Measurements from ENCODE around the gene PROM1.

Gene PROM1

GRCh38 chr4:16089156-16089555, 5.3 kb upstream of the PROM1 start:
- CTCF ChIA-PET, result no interaction called here
- Mint-ChIP-seq H3K4me3 (no peak overlapping the region), H3K36me3 (peaks cover 1% of the 10 kb centered on the region), H3K27ac (no peak overlapping the region), H3K4me1 (no peaks in the 10 kb centered on the region), H3K27me3 (peaks cover 55% of the 10 kb centered on the region), H3K9me3 (peaks cover 1% of the 10 kb centered on the region)
- no peak for DNase-seq

GRCh38 chr4:16088601-16089000, 4.8 kb upstream of the PROM1 start:
- Mint-ChIP-seq H3K9me3 (peaks cover 1% of the 10 kb centered on the region), H3K4me3 (no peak overlapping the region), H3K27me3 (peaks cover 56% of the 10 kb centered on the region), H3K27ac (no peak overlapping the region), H3K36me3 (peaks cover 1% of the 10 kb centered on the region), H3K4me1 (peaks cover 3% of the 10 kb centered on the region)
- DNase-seq, result no peak
- CTCF ChIA-PET, result no interaction called here

- peaks cover 71% of the 10 kb centered on the region for H3K27me3 Mint-ChIP-seq
- CTCF ChIA-PET, result no interaction called here
- H3K9me3 Mint-ChIP-seq, result peaks cover 1% of the 10 kb centered on the region
These were observed 2.0 kb upstream of the PROM1 start for GRCh38 chr4:16085822-16086221.

GRCh38 chr4:16082426-16083240, 1.2 kb downstream of the PROM1 start:
- CTCF ChIA-PET, result no interaction called here
- Mint-ChIP-seq H3K27ac (no peak overlapping the region), H3K36me3 (peaks cover 1% of the 10 kb centered on the region)

More at GRCh38 chr4:16085822-16086221, 2.0 kb upstream of the PROM1 start:
- Mint-ChIP-seq H3K36me3 (peaks cover 1% of the 10 kb centered on the region), H3K4me1 (peaks cover 15% of the 10 kb centered on the region), H3K4me3 (no peak overlapping the region), H3K27ac (no peak overlapping the region)
- no peak for DNase-seq

GRCh38 chr4:16082041-16082425, 1.8 kb downstream of the PROM1 start:
- H3K36me3 Mint-ChIP-seq, result peaks cover 1% of the 10 kb centered on the region
- H3K4me1 Mint-ChIP-seq, result peaks cover 15% of the 10 kb centered on the region
- peaks cover 1% of the 10 kb centered on the region for H3K9me3 Mint-ChIP-seq
- no peak overlapping the region for H3K27ac Mint-ChIP-seq
- peak overlapping the region; percentile 25 for H3K4me3 Mint-ChIP-seq
- DNase-seq, result no peak
- CTCF ChIA-PET, result no interaction called here
- peaks cover 87% of the 10 kb centered on the region for H3K27me3 Mint-ChIP-seq

More at GRCh38 chr4:16082426-16083240, 1.2 kb downstream of the PROM1 start:
- Mint-ChIP-seq H3K9me3 (peaks cover 1% of the 10 kb centered on the region), H3K4me3 (peak overlapping the region; percentile 28), H3K27me3 (peaks cover 83% of the 10 kb centered on the region), H3K4me1 (peaks cover 15% of the 10 kb centered on the region)
- peak; percentile 25 for DNase-seq

- peaks cover 14% of the 10 kb centered on the region for H3K4me1 Mint-ChIP-seq
- H3K36me3 Mint-ChIP-seq, result no peaks in the 10 kb centered on the region
- DNase-seq, result no peak
- H3K27me3 Mint-ChIP-seq, result peaks cover 65% of the 10 kb centered on the region
- H3K27ac Mint-ChIP-seq, result no peak overlapping the region
- no peak overlapping the region for H3K4me3 Mint-ChIP-seq
- no peaks in the 10 kb centered on the region for H3K9me3 Mint-ChIP-seq
- CTCF ChIA-PET, result no interaction called here
These were observed 4.8 kb downstream of the PROM1 start for GRCh38 chr4:16079046-16079445.

- CTCF ChIA-PET, result no interaction called here
- Mint-ChIP-seq H3K9me3 (no peaks in the 10 kb centered on the region), H3K27ac (no peak overlapping the region)
These were observed 5.5 kb downstream of the PROM1 start for GRCh38 chr4:16078195-16078760.

GRCh38 chr4:16077786-16078185, 6.0 kb downstream of the PROM1 start:
- peaks cover 58% of the 10 kb centered on the region for H3K27me3 Mint-ChIP-seq
- H3K36me3 Mint-ChIP-seq, result no peaks in the 10 kb centered on the region
- no peak for DNase-seq
- H3K4me1 Mint-ChIP-seq, result peaks cover 9% of the 10 kb centered on the region
- CTCF ChIA-PET, result no interaction called here
- no peaks in the 10 kb centered on the region for H3K9me3 Mint-ChIP-seq
- H3K27ac Mint-ChIP-seq, result no peak overlapping the region
- no peak overlapping the region for H3K4me3 Mint-ChIP-seq

More at GRCh38 chr4:16078195-16078760, 5.5 kb downstream of the PROM1 start:
- Mint-ChIP-seq H3K36me3 (no peaks in the 10 kb centered on the region), H3K27me3 (peaks cover 58% of the 10 kb centered on the region), H3K4me1 (peaks cover 12% of the 10 kb centered on the region), H3K4me3 (no peak overlapping the region)
- DNase-seq, result no peak

- H3K27ac Mint-ChIP-seq, result no peak overlapping the region
- no peak overlapping the region for H3K4me3 Mint-ChIP-seq
- CTCF ChIA-PET, result no interaction called here
- H3K36me3 Mint-ChIP-seq, result no peaks in the 10 kb centered on the region
- DNase-seq, result no peak
- peaks cover 9% of the 10 kb centered on the region for H3K4me1 Mint-ChIP-seq
- no peaks in the 10 kb centered on the region for H3K9me3 Mint-ChIP-seq
- H3K27me3 Mint-ChIP-seq, result peaks cover 53% of the 10 kb centered on the region
These were observed 7.7 kb downstream of the PROM1 start for GRCh38 chr4:16075975-16076757.

- H3K27me3 Mint-ChIP-seq, result peaks cover 48% of the 10 kb centered on the region
- no peak for DNase-seq
- H3K4me3 Mint-ChIP-seq, result no peak overlapping the region
- H3K27ac Mint-ChIP-seq, result no peak overlapping the region
- H3K36me3 Mint-ChIP-seq, result no peaks in the 10 kb centered on the region
- peaks cover 9% of the 10 kb centered on the region for H3K4me1 Mint-ChIP-seq
- CTCF ChIA-PET, result no interaction called here
- H3K9me3 Mint-ChIP-seq, result no peaks in the 10 kb centered on the region
These were observed 8.8 kb downstream of the PROM1 start for GRCh38 chr4:16075061-16075460.

GRCh38 chr4:16072168-16072567, 11.7 kb downstream of the PROM1 start:
- Mint-ChIP-seq H3K27ac (no peak overlapping the region), H3K4me3 (no peak overlapping the region), H3K9me3 (no peaks in the 10 kb centered on the region), H3K27me3 (peaks cover 33% of the 10 kb centered on the region), H3K4me1 (peaks cover 9% of the 10 kb centered on the region), H3K36me3 (no peaks in the 10 kb centered on the region)
- CTCF ChIA-PET, result no interaction called here
- DNase-seq, result no peak

GRCh38 chr4:16070203-16070602, 13.6 kb downstream of the PROM1 start:
- H3K27me3 Mint-ChIP-seq, result peaks cover 27% of the 10 kb centered on the region
- CTCF ChIA-PET, result no interaction called here
- H3K4me1 Mint-ChIP-seq, result peaks cover 9% of the 10 kb centered on the region
- H3K9me3 Mint-ChIP-seq, result no peaks in the 10 kb centered on the region
- no peaks in the 10 kb centered on the region for H3K36me3 Mint-ChIP-seq
- no peak overlapping the region for H3K27ac Mint-ChIP-seq
- DNase-seq, result no peak
- no peak overlapping the region for H3K4me3 Mint-ChIP-seq

GRCh38 chr4:16067515-16067914, 16.3 kb downstream of the PROM1 start:
- DNase-seq, result no peak

GRCh38 chr4:16066586-16067128, 17.2 kb downstream of the PROM1 start:
- DNase-seq, result no peak
- H3K9me3 Mint-ChIP-seq, result peaks cover 4% of the 10 kb centered on the region
- no peaks in the 10 kb centered on the region for H3K36me3 Mint-ChIP-seq
- peaks cover 19% of the 10 kb centered on the region for H3K27me3 Mint-ChIP-seq
- CTCF ChIA-PET, result no interaction called here
- H3K4me3 Mint-ChIP-seq, result no peak overlapping the region
- peaks cover 10% of the 10 kb centered on the region for H3K4me1 Mint-ChIP-seq
- no peak overlapping the region for H3K27ac Mint-ChIP-seq

More at GRCh38 chr4:16067515-16067914, 16.3 kb downstream of the PROM1 start:
- Mint-ChIP-seq H3K27me3 (peaks cover 19% of the 10 kb centered on the region), H3K27ac (no peak overlapping the region), H3K9me3 (peaks cover 4% of the 10 kb centered on the region), H3K4me1 (peaks cover 12% of the 10 kb centered on the region), H3K4me3 (no peak overlapping the region), H3K36me3 (no peaks in the 10 kb centered on the region)
- CTCF ChIA-PET, result no interaction called here
